Natural killer cell (primary cell): ENCODE results near the gene OSCP1. TPM values are rescaled to one million over a fixed set of nuclear protein-coding genes. Genes with fewer than 3 reads are reported as not detected.

Experiments used
- ATAC-seq, 3 donors: fragments of 150-1000 bp in 2 of 3; fragments of 200-7000 bp in 1 of 3; cut with Tn5 transposase; 1 replicate in 1 of 3; 2 replicates in 2 of 3; pipeline ENCODE4 v1.10.0; 2021; ENCODE audit warnings: mild to moderate bottlenecking in 2 of 3, moderate library complexity in 2 of 3
- DNase-seq, 2 donors: peaks; one replicate each; pipeline versions ENCODE4 v3.0.0 to v3.0.0-alpha.2; 2013 to 2021; ENCODE audit warnings: mixed read lengths in 1 of 2
- H3K27ac ChIP-seq: one replicate; pipeline ENCODE4 v1.5.1; 2013; ENCODE audit warnings: mild to moderate bottlenecking, low read length
- H3K27me3 ChIP-seq: one replicate; pipeline ENCODE4 v1.6.1; 2013; ENCODE audit warnings: low read length; ENCODE audit not compliant: control insufficient read depth, insufficient read depth
- H3K36me3 ChIP-seq: one replicate; pipeline ENCODE4 v1.6.1; 2013; ENCODE audit warnings: low read length; ENCODE audit not compliant: control insufficient read depth, insufficient read depth
- H3K4me1 ChIP-seq: one replicate; pipeline ENCODE4 v1.6.1; 2013; ENCODE audit warnings: low read length; ENCODE audit not compliant: control insufficient read depth, insufficient read depth
- H3K4me3 ChIP-seq: one replicate; pipeline ENCODE4 v1.5.1; 2013; ENCODE audit warnings: low read length
- H3K9me3 ChIP-seq: one replicate; pipeline ENCODE4 v1.6.1; 2013; ENCODE audit warnings: low read length; ENCODE audit not compliant: control insufficient read depth, insufficient read depth
- H3K27ac Mint-ChIP-seq, 2 donors: one replicate each; pipeline ENCODE4 v1.8.0; 2022; ENCODE audit warnings: mild to moderate bottlenecking in 2 of 2, mixed read lengths in 2 of 2, moderate library complexity in 1 of 2
- H3K27me3 Mint-ChIP-seq, 2 donors: one replicate each; pipeline ENCODE4 v1.8.0; 2022; ENCODE audit warnings: low read depth in 2 of 2, mixed read lengths in 2 of 2
- H3K36me3 Mint-ChIP-seq: one replicate; pipeline ENCODE4 v1.8.0; 2022; ENCODE audit warnings: mixed read lengths
- H3K4me1 Mint-ChIP-seq, 2 donors: one replicate each; pipeline ENCODE4 v1.8.0; 2022; ENCODE audit warnings: mixed read lengths in 2 of 2
- H3K4me3 Mint-ChIP-seq: one replicate; pipeline ENCODE4 v1.8.0; 2022; ENCODE audit warnings: mild to moderate bottlenecking, moderate library complexity, mixed read lengths
- H3K9me3 Mint-ChIP-seq, 2 donors: one replicate each; pipeline ENCODE4 v1.8.0; 2022; ENCODE audit warnings: mixed read lengths in 2 of 2
- CTCF ChIP-seq: fragments of 200-600 bp; IDR thresholded peaks from one replicate; pipeline ENCODE4 v1.8.0; 2022; ENCODE audit warnings: antibody characterized with exemption
- WGBS: methylation state at CpG from one replicate; pipeline ENCODE4 v1.1.7; 2013; ENCODE audit warnings: missing lambda C conversion rate; ENCODE audit not compliant: insufficient coverage; 5-methylcytosine and 5-hydroxymethylcytosine counted together
- intact Hi-C: fragments of 100-400 bp; cut with micrococcal nuclease; formaldehyde crosslinking; loops from one replicate; pipeline ENCODE4 v1.14.2; 2022
- total RNA-seq, 4 donors: library from RNA; stranded (reverse); fragments of 120-200 nt in 1 of 4; gene quantifications; one replicate each; pipeline versions ENCODE4 v1.2.3 to v1.2.4, GENCODE V29; 2013 to 2022

Gene OSCP1
- total RNA-seq, 3 donors from 2014 or later (not counting 1 experiment from before 2014, with no cell fraction given), result 2.3 TPM; not detected in 2

- DNase-seq (peak; percentile 85 to 96), ATAC-seq (peak; percentile 59 to 72 (median 60))
- H3K4me3 Mint-ChIP-seq, result peak within 1 kb of the TSS; percentile 100
- TF ChIP-seq CTCF, result no peak
- Histone ChIP-seq H3K4me3 (peak within 1 kb of the TSS; percentile 98), H3K9me3 (no peaks in the 10 kb centered on the region), H3K36me3 (peaks cover 15% of the 10 kb centered on the region), H3K4me1 (peaks cover 55% of the 10 kb centered on the region), H3K27ac (peak within 1 kb of the TSS; percentile 93), H3K27me3 (no peaks in the 10 kb centered on the region)
- peaks cover 46 to 48% of the 10 kb centered on the region in 2 donors for H3K4me1 Mint-ChIP-seq
- WGBS, result under 1% methylated on average over 60 of the region's 60 CpGs
- peak within 1 kb of the TSS; percentile 99 to 100 for H3K27ac Mint-ChIP-seq
- no peaks in the 10 kb centered on the region for H3K27me3 Mint-ChIP-seq
- H3K36me3 Mint-ChIP-seq, result no peaks in the 10 kb centered on the region
- no peaks in the 10 kb centered on the region for H3K9me3 Mint-ChIP-seq
- intact Hi-C loops, result loop anchor here (1.0 kb wide), 1 partner anchor 11 kb away; no protein-coding TSS in a partner anchor
Observed at GRCh38 chr1:36397378-36398230, 52.6 kb downstream of the OSCP1 start, which contains the start of gene LSM10. Gene LSM10 (minus strand): TSS chr1:36397908. CDS start chr1:36394129, 3,779 bp downstream.

GRCh38 chr1:36397083-36397377, 53.2 kb downstream of the OSCP1 start:
- no peaks in the 10 kb centered on the region for H3K9me3 ChIP-seq
- H3K36me3 Mint-ChIP-seq, result no peaks in the 10 kb centered on the region
- ATAC-seq (peak in 1 of 3 donors; percentile 3), DNase-seq (peak in 1 of 2 donors; percentile 59)
- H3K36me3 ChIP-seq, result peaks cover 20% of the 10 kb centered on the region
- peak overlapping the region; percentile 99 to 100 for H3K27ac Mint-ChIP-seq
- H3K27me3 ChIP-seq, result no peaks in the 10 kb centered on the region
- TF ChIP-seq CTCF, result no peak
- peak overlapping the region; percentile 98 for H3K4me3 ChIP-seq
- no peaks in the 10 kb centered on the region for H3K9me3 Mint-ChIP-seq
- H3K4me1 ChIP-seq, result peaks cover 53% of the 10 kb centered on the region
- peaks cover 41 to 42% of the 10 kb centered on the region in 2 donors for H3K4me1 Mint-ChIP-seq
- no peaks in the 10 kb centered on the region for H3K27me3 Mint-ChIP-seq
- intact Hi-C loops, result loop anchor here (1.0 kb wide), 1 partner anchor 11 kb away; no protein-coding TSS in a partner anchor
- H3K27ac ChIP-seq, result peak overlapping the region; percentile 93
- H3K4me3 Mint-ChIP-seq, result peak overlapping the region; percentile 100
- WGBS, result 5% methylated on average over 5 of the region's 5 CpGs

- Histone ChIP-seq H3K4me1 (peaks cover 47% of the 10 kb centered on the region), H3K9me3 (no peaks in the 10 kb centered on the region), H3K4me3 (no peak overlapping the region), H3K27ac (no peak overlapping the region), H3K36me3 (peaks cover 25% of the 10 kb centered on the region), H3K27me3 (no peaks in the 10 kb centered on the region)
- Mint-ChIP-seq H3K36me3 (no peaks in the 10 kb centered on the region), H3K9me3 (no peaks in the 10 kb centered on the region), H3K4me3 (peak overlapping the region; percentile 100), H3K27me3 (no peaks in the 10 kb centered on the region), H3K4me1 (peaks cover 35 to 37% of the 10 kb centered on the region in 2 donors), H3K27ac (peak overlapping the region; percentile 99 to 100)
- intact Hi-C loops, result no loop called here
- 90% methylated on average over 6 of the region's 6 CpGs for WGBS
- ATAC-seq, result no peak
- no peak for DNase-seq
- no peak for TF ChIP-seq CTCF
Observed at GRCh38 chr1:36396359-36396758, 53.9 kb downstream of the OSCP1 start.
